Measurements from ENCODE around the gene PTPRCAP. TPM values are rescaled to one million over a fixed set of nuclear protein-coding genes. Genes with fewer than 3 reads are reported as not detected.
A peak's percentile ranks its signal among the peaks of the same experiment; 100 is the strongest.

Gene PTPRCAP
- total RNA-seq, 2 donors from 2014 or later = 170 to 184 TPM

GRCh38 chr11:67458266-67458665 lies 20.8 kb upstream of the PTPRCAP start:
- H3K4me3 Mint-ChIP-seq = no peak overlapping the region
- peaks cover 4% of the 10 kb centered on the region for H3K4me1 Mint-ChIP-seq
- H3K27me3 Mint-ChIP-seq = no peaks in the 10 kb centered on the region
- H3K9me3 ChIP-seq (ENCODE audit: control insufficient read depth, low read length, poor library complexity, severe bottlenecking) = no peaks in the 10 kb centered on the region
- H3K27ac Mint-ChIP-seq = no peak overlapping the region
- DNase-seq (no peak), ATAC-seq (no peak)
- no peaks in the 10 kb centered on the region for H3K36me3 Mint-ChIP-seq (ENCODE audit: low read depth)

DNA sequence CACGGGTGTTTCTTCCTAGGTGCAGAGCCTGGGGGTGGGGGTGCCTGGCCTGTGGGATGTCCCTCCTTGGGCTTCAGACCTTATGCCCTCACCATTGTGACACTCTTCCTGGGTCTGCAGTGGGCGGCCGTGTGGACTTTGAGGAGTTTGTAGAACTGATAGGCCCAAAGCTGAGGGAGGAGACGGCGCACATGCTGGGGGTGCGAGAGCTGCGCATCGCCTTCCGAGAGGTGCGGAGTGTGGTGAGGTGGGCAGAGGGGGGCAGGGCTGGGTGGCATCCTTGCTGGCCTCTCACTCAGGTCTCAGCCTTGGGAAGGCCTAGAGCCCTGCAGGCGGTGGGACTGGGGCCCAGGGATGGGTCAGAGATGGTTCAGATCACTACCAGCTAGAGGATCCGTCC lies 20.0 kb upstream of the PTPRCAP start:
- no peak for ATAC-seq
- Mint-ChIP-seq H3K4me3 (no peak overlapping the region), H3K27me3 (no peaks in the 10 kb centered on the region), H3K4me1 (peaks cover 6% of the 10 kb centered on the region), H3K27ac (no peak overlapping the region), H3K36me3 (ENCODE audit: low read depth) (no peaks in the 10 kb centered on the region)
- DNase-seq = no peak
- no peaks in the 10 kb centered on the region for H3K9me3 ChIP-seq (ENCODE audit: control insufficient read depth, low read length, poor library complexity, severe bottlenecking)

- no peaks in the 10 kb centered on the region for H3K36me3 Mint-ChIP-seq (ENCODE audit: low read depth)
- no peaks in the 10 kb centered on the region for H3K27me3 Mint-ChIP-seq
- DNase-seq = no peak
- H3K4me1 Mint-ChIP-seq = peaks cover 8% of the 10 kb centered on the region
- H3K9me3 ChIP-seq (ENCODE audit: control insufficient read depth, low read length, poor library complexity, severe bottlenecking) = no peaks in the 10 kb centered on the region
- H3K27ac Mint-ChIP-seq = no peak overlapping the region
- H3K4me3 Mint-ChIP-seq = no peak overlapping the region
- ATAC-seq = no peak
Measured at GRCh38 chr11:67456068-67456705, 18.7 kb upstream of the PTPRCAP start.

- ATAC-seq (no peak), DNase-seq (no peak)
- Mint-ChIP-seq H3K36me3 (ENCODE audit: low read depth) (no peaks in the 10 kb centered on the region), H3K4me3 (no peak within 1 kb of the TSS), H3K4me1 (peaks cover 8% of the 10 kb centered on the region), H3K27ac (no peak within 1 kb of the TSS), H3K27me3 (no peaks in the 10 kb centered on the region)
- no peaks in the 10 kb centered on the region for H3K9me3 ChIP-seq (ENCODE audit: control insufficient read depth, low read length, poor library complexity, severe bottlenecking)
Measured at GRCh38 chr11:67455054-67455453, 17.6 kb upstream of the PTPRCAP start, which contains the start of gene CABP4. TSS of gene CABP4 (plus strand) at chr11:67455354. CDS start at chr11:67455424, 70 bp downstream.

GRCh38 chr11:67453816-67454732 lies 16.6 kb upstream of the PTPRCAP start:
- Mint-ChIP-seq H3K4me3 (no peak overlapping the region), H3K27ac (no peak overlapping the region)

GRCh38 chr11:67452141-67452952 lies 14.9 kb upstream of the PTPRCAP start, which contains the start of gene GPR152:
TSS of gene GPR152 (minus strand) at chr11:67452729. CDS start at chr11:67452724, 5 bp downstream.
- H3K27me3 Mint-ChIP-seq = no peaks in the 10 kb centered on the region
- peak within 1 kb of the TSS; percentile 43 for H3K27ac Mint-ChIP-seq
- H3K9me3 ChIP-seq (ENCODE audit: control insufficient read depth, low read length, poor library complexity, severe bottlenecking) = no peaks in the 10 kb centered on the region
- no peaks in the 10 kb centered on the region for H3K36me3 Mint-ChIP-seq (ENCODE audit: low read depth)
- ATAC-seq (no peak), DNase-seq (no peak)
- H3K4me3 Mint-ChIP-seq = no peak within 1 kb of the TSS
- H3K4me1 Mint-ChIP-seq = peaks cover 19% of the 10 kb centered on the region

More at GRCh38 chr11:67453816-67454732, 16.6 kb upstream of the PTPRCAP start:
- ATAC-seq = no peak
- Mint-ChIP-seq H3K36me3 (ENCODE audit: low read depth) (no peaks in the 10 kb centered on the region), H3K4me1 (peaks cover 13% of the 10 kb centered on the region), H3K27me3 (no peaks in the 10 kb centered on the region)
- H3K9me3 ChIP-seq (ENCODE audit: control insufficient read depth, low read length, poor library complexity, severe bottlenecking) = no peaks in the 10 kb centered on the region
- DNase-seq = no peak

DNA sequence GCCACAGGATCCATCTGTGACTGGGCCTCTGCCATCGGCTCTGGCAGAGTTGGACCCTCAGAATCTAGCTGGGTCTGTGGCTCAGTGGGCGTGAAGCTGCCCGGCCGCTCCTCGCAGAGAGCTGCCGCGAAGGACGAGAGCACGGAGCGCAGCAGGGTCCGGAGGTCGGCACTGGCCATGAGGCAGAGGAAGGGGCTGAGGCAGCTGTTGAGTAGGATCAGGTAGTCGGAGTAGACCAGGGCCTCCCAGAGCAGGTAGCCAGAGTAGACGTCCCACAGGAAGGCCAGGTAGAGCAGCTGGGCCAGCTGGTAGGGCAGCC lies 14.1 kb upstream of the PTPRCAP start:
- ATAC-seq = no peak
- no peak overlapping the region for H3K4me3 Mint-ChIP-seq
- peaks cover 19% of the 10 kb centered on the region for H3K4me1 Mint-ChIP-seq
- H3K27me3 Mint-ChIP-seq = no peaks in the 10 kb centered on the region
- H3K36me3 Mint-ChIP-seq (ENCODE audit: low read depth) = no peaks in the 10 kb centered on the region
- no peak for DNase-seq
- peak overlapping the region; percentile 43 for H3K27ac Mint-ChIP-seq
- no peaks in the 10 kb centered on the region for H3K9me3 ChIP-seq (ENCODE audit: control insufficient read depth, low read length, poor library complexity, severe bottlenecking)

DNA sequence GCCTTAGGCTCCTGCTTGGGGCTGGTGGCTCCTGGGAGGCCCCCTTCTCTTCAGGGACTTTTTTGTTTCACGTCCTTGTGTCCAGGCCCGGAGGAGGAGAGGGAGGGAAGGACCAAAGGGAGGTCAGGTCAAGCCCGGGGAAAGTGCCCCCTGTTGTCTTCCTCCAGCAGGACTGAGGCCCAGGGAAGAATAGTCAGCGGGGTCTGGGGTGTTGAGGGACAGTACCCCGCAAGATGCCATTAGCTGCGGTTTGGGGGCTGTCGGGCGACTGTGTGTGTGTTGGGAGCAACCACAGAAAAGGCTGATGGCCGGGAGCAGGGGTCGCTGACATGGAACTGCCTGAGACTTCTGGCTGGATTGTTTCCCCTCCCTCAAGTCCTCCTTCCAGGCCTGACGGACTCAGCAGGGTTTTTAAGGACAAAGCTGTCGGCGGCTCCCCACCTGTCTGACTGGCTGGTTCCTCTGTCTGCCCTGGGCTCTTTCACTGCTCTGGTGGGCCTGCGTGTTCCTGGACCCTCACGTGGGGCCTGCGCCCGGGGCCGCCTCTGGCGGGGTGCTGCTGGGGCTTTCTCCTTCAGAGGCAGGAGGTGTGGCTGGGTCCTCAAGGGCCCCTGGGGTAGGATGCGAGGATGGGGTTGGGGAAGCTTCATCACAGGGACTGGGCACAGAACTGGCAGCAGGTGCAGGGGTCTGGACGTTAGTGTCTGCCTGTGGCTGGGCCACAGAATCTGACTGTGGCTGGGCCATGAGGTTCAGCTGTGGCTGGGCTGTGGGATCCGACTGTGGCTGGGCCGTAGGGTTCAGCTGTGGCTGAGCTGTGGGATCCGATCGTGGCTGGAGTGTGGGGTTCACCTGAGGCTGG lies 13.5 kb upstream of the PTPRCAP start:
- Mint-ChIP-seq H3K4me1 (peaks cover 24% of the 10 kb centered on the region), H3K27me3 (no peaks in the 10 kb centered on the region), H3K4me3 (no peak overlapping the region), H3K27ac (peak overlapping the region; percentile 43), H3K36me3 (ENCODE audit: low read depth) (no peaks in the 10 kb centered on the region)
- no peaks in the 10 kb centered on the region for H3K9me3 ChIP-seq (ENCODE audit: control insufficient read depth, low read length, poor library complexity, severe bottlenecking)
- no peak for DNase-seq
- ATAC-seq = no peak

GRCh38 chr11:67449116-67449844 lies 11.8 kb upstream of the PTPRCAP start:
- ATAC-seq (no peak), DNase-seq (no peak)
- Mint-ChIP-seq H3K4me3 (peak overlapping the region; percentile 39), H3K27me3 (no peaks in the 10 kb centered on the region), H3K36me3 (ENCODE audit: low read depth) (no peaks in the 10 kb centered on the region), H3K27ac (peak overlapping the region; percentile 68), H3K4me1 (peaks cover 39% of the 10 kb centered on the region)
- no peaks in the 10 kb centered on the region for H3K9me3 ChIP-seq (ENCODE audit: control insufficient read depth, low read length, poor library complexity, severe bottlenecking)

DNA sequence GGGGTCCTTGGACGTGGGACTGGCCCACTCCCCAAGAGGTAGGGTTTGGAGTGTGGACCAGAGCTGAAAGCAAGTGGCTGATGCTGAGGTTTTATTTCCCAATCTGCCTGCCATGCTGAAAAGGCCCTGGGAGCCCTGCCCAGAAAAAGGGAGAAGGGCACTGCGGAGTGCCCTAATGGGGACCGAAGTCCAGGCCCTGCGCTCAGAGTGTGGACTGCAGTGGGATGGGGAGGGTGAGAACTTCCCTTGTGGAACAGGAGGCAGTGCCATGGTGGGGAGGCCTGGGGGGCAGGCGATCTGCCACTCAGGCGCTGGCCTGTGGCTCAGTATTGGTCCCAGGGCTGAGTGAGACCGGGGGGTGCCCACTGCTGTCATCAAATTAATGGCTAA lies 10.7 kb upstream of the PTPRCAP start:
- Mint-ChIP-seq H3K4me1 (peaks cover 42% of the 10 kb centered on the region), H3K4me3 (peak overlapping the region; percentile 57), H3K36me3 (ENCODE audit: low read depth) (no peaks in the 10 kb centered on the region), H3K27me3 (no peaks in the 10 kb centered on the region), H3K27ac (peak overlapping the region; percentile 97)
- no peak for ATAC-seq
- no peaks in the 10 kb centered on the region for H3K9me3 ChIP-seq (ENCODE audit: control insufficient read depth, low read length, poor library complexity, severe bottlenecking)
- DNase-seq = no peak

- DNase-seq (no peak), ATAC-seq (no peak)
- no peaks in the 10 kb centered on the region for H3K9me3 ChIP-seq (ENCODE audit: control insufficient read depth, low read length, poor library complexity, severe bottlenecking)
- H3K27ac Mint-ChIP-seq = peak overlapping the region; percentile 97
- H3K36me3 Mint-ChIP-seq (ENCODE audit: low read depth) = no peaks in the 10 kb centered on the region
- peak overlapping the region; percentile 84 for H3K4me3 Mint-ChIP-seq
- H3K4me1 Mint-ChIP-seq = peaks cover 51% of the 10 kb centered on the region
- H3K27me3 Mint-ChIP-seq = no peaks in the 10 kb centered on the region
Measured at GRCh38 chr11:67445515-67445914, 8.0 kb upstream of the PTPRCAP start.

All from T-helper 17 cell (primary cell).